Suprapubic skin (tissue), 4 donors: ENCODE measurements around the gene ATP1A3.

Experiments used
- CTCF ChIP-seq, 2 donors: fragments of 200-600 bp in 1 of 2; fragments of 450-650 bp in 1 of 2; sonication (generic) in 1 of 2; IDR thresholded peaks; one replicate each; pipeline ENCODE4 v1.5.1; 2016 to 2019; ENCODE audit warnings: antibody characterized with exemption in 2 of 2, mild to moderate bottlenecking in 1 of 2, moderate library complexity in 1 of 2
- EP300 ChIP-seq: sonication (generic); formaldehyde crosslinking; IDR thresholded peaks from one replicate; pipeline ENCODE4 v1.6.1; 2017; ENCODE audit warnings: antibody characterized with exemption
- POLR2A ChIP-seq, 2 donors: fragments of 450-650 bp; IDR thresholded peaks; one replicate each; pipeline ENCODE4 v1.6.1; 2017; ENCODE audit warnings: antibody characterized with exemption in 2 of 2, mild to moderate bottlenecking in 2 of 2, moderate library complexity in 2 of 2
- POLR2AphosphoS5 ChIP-seq, 3 donors: sonication (generic); formaldehyde crosslinking; IDR thresholded peaks; one replicate each; pipeline ENCODE4 v1.6.1; 2017; ENCODE audit warnings: antibody characterized with exemption in 3 of 3

- no peak for TF ChIP-seq CTCF (IDR thresholded peaks at IDR 0.05)
- TF ChIP-seq POLR2AphosphoS5 (IDR thresholded peaks at IDR 0.05): no peak
- TF ChIP-seq POLR2A (IDR thresholded peaks at IDR 0.05): no peak
- TF ChIP-seq EP300: no peak
Observed at GRCh38 chr19:42023121-42023942, 29.3 kb upstream of the ATP1A3 start.
